Activated T-cell treated with anti-CD3 and anti-CD28 coated beads, Interleukin-2, amount 50 U/mL, for 4 hours (primary cell): ENCODE results near the gene BSN. TPM values are rescaled to one million over a fixed set of nuclear protein-coding genes. Genes with fewer than 3 reads are reported as not detected.
A peak's percentile ranks its signal among the peaks of the same experiment; 100 is the strongest.

Experiments
- ATAC-seq, 2 donors: fragments of 200-7000 bp; cut with Tn5 transposase; one replicate each; pipeline ENCODE4 v1.10.0; 2021
- DNase-seq: peaks from one replicate; pipeline ENCODE4 v3.0.0-alpha.2; 2020
- H3K27me3 Mint-ChIP-seq: one replicate; pipeline ENCODE4 v1.8.0; 2021; ENCODE audit warnings: low read depth, mixed read lengths
- H3K36me3 Mint-ChIP-seq: one replicate; pipeline ENCODE4 v1.8.0; 2022; ENCODE audit warnings: mixed read lengths; ENCODE audit not compliant: insufficient read depth
- H3K4me1 Mint-ChIP-seq: one replicate; pipeline ENCODE4 v1.8.0; 2021; ENCODE audit warnings: low read depth, mixed read lengths
- H3K4me3 Mint-ChIP-seq: one replicate; pipeline ENCODE4 v1.8.0; 2021; ENCODE audit warnings: mild to moderate bottlenecking, moderate library complexity, mixed read lengths
- H3K9me3 Mint-ChIP-seq: one replicate; pipeline ENCODE4 v1.8.0; 2021; ENCODE audit warnings: mixed read lengths
- total RNA-seq, 3 donors: library from RNA; stranded (reverse); gene quantifications; one replicate each; pipeline ENCODE4 v1.2.1, GENCODE V29; 2021

Gene BSN
- total RNA-seq, 3 donors from 2014 or later, result 0.30 to 0.86 (median 0.40) TPM

DNA sequence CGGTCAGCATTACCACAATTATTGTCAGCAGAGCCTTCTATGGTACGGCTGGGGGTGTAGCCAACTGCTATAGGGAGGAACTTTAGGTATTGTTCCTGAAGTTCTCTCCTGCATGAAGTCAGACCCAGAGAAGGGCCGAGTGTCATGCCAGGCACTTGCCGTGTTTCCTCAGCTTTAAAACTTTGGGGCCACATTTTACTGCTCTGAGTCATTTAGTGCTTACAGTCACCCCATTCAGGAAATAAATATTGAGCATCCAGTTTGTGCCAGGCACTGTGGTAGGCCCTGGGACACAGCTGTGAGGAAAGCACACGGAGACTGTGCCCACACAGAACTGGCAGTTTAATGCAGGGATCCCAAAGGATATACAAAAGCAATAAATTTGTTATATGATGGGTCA lies 65.4 kb downstream of the BSN start:
- peaks cover 13% of the 10 kb centered on the region for H3K27me3 Mint-ChIP-seq
- no peak for ATAC-seq
- H3K4me1 Mint-ChIP-seq, result no peaks in the 10 kb centered on the region
- no peaks in the 10 kb centered on the region for H3K9me3 Mint-ChIP-seq
- no peak for DNase-seq
- no peak overlapping the region for H3K4me3 Mint-ChIP-seq
- no peaks in the 10 kb centered on the region for H3K36me3 Mint-ChIP-seq

DNA sequence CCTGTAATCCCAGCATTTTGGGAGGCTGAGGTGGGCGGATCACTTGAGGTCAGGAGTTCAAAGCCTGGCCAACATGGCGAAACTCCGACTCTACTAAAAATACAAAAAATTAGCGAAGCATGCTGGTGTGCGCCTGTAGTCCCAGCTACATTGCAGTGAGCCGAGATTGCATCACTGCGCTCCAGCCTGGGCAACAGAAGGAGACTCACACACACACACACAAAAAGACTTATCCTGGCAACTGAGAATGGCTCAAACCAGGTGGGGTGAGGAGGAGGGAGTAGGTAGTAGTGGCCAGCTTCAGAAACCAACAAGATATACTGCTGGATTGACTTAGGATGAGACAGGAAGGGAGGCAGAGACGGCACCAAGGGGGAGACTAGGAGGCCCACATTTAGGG lies 66.5 kb downstream of the BSN start:
- DNase-seq, result no peak

DNA sequence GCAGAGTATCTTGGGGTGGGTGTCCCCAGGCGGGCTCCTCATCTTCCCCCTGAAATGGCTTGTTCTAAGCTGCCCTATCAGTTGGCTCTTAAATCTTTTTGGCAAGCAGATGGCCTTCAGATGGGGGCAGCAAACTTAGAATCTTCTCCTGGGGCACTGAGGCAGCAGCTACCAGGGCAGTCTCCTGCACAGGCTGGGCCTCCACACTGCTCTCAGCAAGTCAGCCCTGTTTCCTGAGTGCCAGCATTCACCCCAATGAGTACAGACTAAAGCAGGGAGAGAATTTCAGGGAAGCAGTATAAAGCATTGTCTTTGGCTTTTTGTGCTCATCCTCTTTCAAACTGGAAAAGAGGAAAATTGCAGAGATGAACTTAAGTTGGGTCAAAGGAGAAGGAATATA lies 68.8 kb downstream of the BSN start:
- Mint-ChIP-seq H3K4me3 (no peak overlapping the region), H3K27me3 (peaks cover 9% of the 10 kb centered on the region), H3K9me3 (no peaks in the 10 kb centered on the region), H3K4me1 (peaks cover 4% of the 10 kb centered on the region), H3K36me3 (no peaks in the 10 kb centered on the region)
- no peak for DNase-seq
- no peak for ATAC-seq

More for the DNA sequence above, 66.5 kb downstream of the BSN start:
- Mint-ChIP-seq H3K27me3 (peaks cover 13% of the 10 kb centered on the region), H3K9me3 (no peaks in the 10 kb centered on the region), H3K4me1 (no peaks in the 10 kb centered on the region), H3K4me3 (no peak overlapping the region), H3K36me3 (no peaks in the 10 kb centered on the region)
- no peak for ATAC-seq

DNA sequence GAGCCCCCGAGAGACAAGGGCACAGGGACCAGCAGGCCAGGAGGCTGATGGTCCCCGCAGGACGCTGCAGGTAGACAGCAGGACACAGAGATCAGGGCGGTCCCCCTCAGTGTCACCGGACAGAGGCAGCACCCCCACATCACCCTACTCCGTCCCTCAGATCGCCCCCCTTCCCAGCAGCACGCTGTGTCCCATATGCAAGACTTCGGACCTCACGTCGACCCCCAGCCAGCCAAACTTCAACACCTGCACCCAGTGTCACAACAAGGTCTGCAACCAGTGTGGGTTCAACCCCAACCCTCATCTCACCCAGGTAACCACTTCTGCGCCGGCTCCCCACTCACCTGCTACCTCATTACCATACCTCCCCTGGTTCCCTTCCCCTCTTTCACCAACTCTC lies 70.8 kb downstream of the BSN start:
- H3K36me3 Mint-ChIP-seq, result no peaks in the 10 kb centered on the region
- DNase-seq, result no peak
- peaks cover 6% of the 10 kb centered on the region for H3K27me3 Mint-ChIP-seq

DNA sequence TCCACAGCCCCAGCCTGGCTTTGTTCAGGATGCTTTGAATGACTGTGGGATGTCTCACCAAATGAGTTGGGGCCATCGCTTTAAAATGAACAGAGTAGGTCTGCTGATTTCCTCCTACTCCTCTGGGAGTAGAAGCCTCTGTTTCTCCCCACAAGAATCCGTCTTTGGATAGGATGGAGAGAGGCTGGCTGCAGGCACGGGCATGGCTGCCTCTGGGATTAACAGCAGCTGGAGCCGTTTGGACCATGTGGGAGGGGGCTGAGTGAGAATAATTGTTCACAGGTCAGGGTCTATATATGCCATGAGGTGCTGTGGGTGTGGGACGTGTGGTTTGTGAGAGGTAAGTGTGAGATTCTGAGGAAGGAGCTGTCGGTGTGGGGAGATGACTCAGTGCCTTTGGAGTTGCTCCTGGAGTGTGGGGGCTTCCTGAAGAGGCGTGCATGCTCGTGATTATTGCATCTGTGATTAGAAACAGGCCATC lies 71.9 kb downstream of the BSN start:
- Mint-ChIP-seq H3K4me1 (peaks cover 4% of the 10 kb centered on the region), H3K4me3 (no peak overlapping the region), H3K36me3 (no peaks in the 10 kb centered on the region), H3K9me3 (no peaks in the 10 kb centered on the region), H3K27me3 (peaks cover 5% of the 10 kb centered on the region)
- DNase-seq (no peak), ATAC-seq (peak; percentile 18 to 25)

More for the DNA sequence above, 70.8 kb downstream of the BSN start:
- ATAC-seq, result no peak
- peaks cover 4% of the 10 kb centered on the region for H3K4me1 Mint-ChIP-seq
- H3K4me3 Mint-ChIP-seq, result no peak overlapping the region
- no peaks in the 10 kb centered on the region for H3K9me3 Mint-ChIP-seq

DNA sequence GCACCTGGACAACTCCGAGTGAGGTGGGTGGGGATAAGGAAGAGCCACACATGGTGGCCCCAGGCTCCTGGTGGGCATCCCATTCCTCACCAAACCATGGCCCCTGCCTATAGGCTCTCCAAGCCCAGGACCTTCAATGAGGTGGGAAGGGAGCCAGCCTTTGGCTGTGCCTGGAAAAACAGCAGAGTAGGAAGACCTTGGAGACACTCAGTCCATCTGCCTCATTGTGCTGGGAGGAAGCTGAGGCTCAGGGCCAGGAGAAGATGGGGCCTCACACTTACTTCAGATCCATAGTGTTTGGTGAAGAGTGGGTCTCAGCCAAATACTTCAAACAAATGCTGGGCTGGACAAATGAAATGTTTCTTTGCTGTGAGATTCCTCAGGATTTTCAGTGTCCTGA lies 72.5 kb downstream of the BSN start:
- no peak for ATAC-seq
- H3K36me3 Mint-ChIP-seq, result no peaks in the 10 kb centered on the region

DNA sequence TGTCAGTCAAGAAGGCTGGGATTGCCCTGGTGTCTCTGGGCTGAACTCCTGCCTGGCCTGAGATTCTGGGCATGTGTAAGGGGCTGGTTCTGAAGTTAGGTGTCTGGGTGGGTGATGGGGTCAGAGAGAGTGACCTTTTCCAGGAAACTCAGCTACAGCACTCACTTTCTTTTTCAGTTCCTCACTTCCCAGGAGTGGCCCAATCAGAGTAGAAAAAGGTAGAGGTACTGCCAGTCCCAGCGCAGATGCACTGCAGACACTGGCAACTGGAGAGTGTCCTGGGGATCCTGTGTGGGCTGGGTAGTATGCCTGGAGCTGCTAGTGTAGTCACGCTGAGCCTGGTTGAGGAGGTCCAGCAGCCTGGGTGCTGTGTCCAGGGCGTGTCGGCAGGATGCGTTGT lies 73.4 kb downstream of the BSN start:
- Mint-ChIP-seq H3K27me3 (peaks cover 2% of the 10 kb centered on the region), H3K4me3 (no peak overlapping the region), H3K36me3 (no peaks in the 10 kb centered on the region), H3K4me1 (peaks cover 4% of the 10 kb centered on the region), H3K9me3 (no peaks in the 10 kb centered on the region)
- no peak for ATAC-seq
- no peak for DNase-seq

More for the DNA sequence above, 72.5 kb downstream of the BSN start:
- no peak for DNase-seq
- Mint-ChIP-seq H3K4me3 (no peak overlapping the region), H3K27me3 (peaks cover 2% of the 10 kb centered on the region), H3K9me3 (no peaks in the 10 kb centered on the region), H3K4me1 (peaks cover 4% of the 10 kb centered on the region)

DNA sequence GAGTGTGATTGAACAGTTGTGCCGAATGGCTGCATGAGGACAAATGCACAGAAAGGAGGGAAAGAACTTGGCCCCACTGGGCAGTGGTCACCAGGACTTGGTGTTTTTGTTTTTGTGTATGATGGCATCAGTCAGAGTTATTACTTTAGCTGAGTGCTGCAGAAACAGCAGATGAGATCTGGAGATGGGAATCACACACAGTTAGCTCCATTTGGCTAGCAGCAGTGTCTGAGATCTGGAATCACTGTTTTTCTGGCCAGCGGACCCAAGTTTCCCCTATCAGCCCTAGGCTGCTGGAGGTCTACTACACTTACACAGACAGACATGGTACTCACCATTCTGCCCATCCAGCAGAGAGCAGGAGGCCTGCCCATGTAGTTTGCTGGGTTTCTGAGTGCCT lies 74.0 kb downstream of the BSN start:
- Mint-ChIP-seq H3K9me3 (no peaks in the 10 kb centered on the region), H3K4me3 (no peak overlapping the region), H3K27me3 (peaks cover 2% of the 10 kb centered on the region), H3K4me1 (peaks cover 4% of the 10 kb centered on the region), H3K36me3 (no peaks in the 10 kb centered on the region)
- no peak for ATAC-seq
- no peak for DNase-seq

DNA sequence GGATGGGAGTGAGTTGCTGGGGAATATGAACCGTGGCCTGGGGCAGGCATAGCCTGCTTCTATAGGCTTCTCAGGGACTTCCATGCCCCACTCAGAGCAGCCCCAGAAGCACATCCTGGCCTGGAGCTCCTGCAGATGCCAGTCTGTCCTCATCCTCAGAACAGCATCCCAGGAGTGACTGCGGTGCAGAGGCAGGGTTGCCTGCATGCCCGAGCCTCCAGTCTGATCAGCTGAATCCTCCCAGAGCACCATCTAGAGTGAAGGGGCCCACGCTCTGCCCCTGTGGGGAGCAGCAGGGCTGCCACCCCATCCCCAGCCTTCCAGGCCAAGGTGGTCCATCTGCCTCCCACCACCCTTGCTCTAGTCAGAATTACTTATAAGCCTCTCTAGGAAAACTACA lies 75.2 kb downstream of the BSN start:
- peaks cover 4% of the 10 kb centered on the region for H3K4me1 Mint-ChIP-seq
- H3K27me3 Mint-ChIP-seq, result peaks cover 2% of the 10 kb centered on the region
- no peak overlapping the region for H3K4me3 Mint-ChIP-seq
- DNase-seq (no peak), ATAC-seq (no peak)
- no peaks in the 10 kb centered on the region for H3K36me3 Mint-ChIP-seq
- H3K9me3 Mint-ChIP-seq, result no peaks in the 10 kb centered on the region

DNA sequence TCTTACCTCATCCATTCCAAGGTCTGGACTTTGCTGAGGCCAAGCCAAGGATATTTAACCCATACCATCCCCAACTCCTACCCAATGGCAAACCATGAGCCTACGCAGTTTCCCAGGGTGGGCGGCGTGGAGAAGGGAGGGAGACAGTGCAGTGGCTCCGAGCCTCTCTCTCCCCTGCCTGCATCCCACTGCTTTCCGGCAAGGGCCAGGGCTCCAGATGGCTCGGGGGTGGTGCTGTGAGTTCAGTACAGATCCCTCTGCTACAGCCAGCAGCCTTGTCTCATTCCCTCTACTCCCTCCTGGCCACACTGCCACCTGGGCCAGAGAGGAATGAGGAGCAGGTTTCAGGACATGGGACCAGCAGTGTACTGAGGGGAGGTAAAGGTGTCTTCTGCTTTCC lies 75.6 kb downstream of the BSN start:
- H3K36me3 Mint-ChIP-seq, result no peaks in the 10 kb centered on the region

DNA sequence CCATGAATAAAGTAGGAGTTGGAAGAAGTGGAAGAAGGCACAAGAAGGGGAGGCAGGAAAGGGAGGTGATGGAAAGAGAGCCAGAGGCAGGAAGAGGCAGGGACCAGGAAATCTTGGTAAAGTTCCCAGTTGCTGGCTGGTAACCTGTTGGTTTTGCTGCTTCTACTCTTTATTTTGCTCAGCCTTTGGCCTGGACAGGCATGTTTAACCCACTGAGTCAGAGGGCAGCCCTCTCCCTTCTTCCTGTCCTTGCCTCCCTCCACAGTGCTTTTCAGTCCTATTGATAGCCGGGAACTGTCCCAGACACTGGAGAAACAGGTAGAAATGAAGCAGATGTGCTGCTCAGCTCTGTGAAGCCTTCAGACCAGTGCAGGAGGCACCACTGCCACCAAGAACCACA lies 76.5 kb downstream of the BSN start:
- no peak for ATAC-seq
- Mint-ChIP-seq H3K36me3 (no peaks in the 10 kb centered on the region), H3K4me3 (no peak overlapping the region), H3K27me3 (peaks cover 2% of the 10 kb centered on the region), H3K4me1 (peaks cover 4% of the 10 kb centered on the region), H3K9me3 (no peaks in the 10 kb centered on the region)
- no peak for DNase-seq

More for the DNA sequence above, 75.6 kb downstream of the BSN start:
- no peak overlapping the region for H3K4me3 Mint-ChIP-seq
- peaks cover 4% of the 10 kb centered on the region for H3K4me1 Mint-ChIP-seq
- H3K27me3 Mint-ChIP-seq, result peaks cover 2% of the 10 kb centered on the region
- ATAC-seq (no peak), DNase-seq (no peak)
- no peaks in the 10 kb centered on the region for H3K9me3 Mint-ChIP-seq

DNA sequence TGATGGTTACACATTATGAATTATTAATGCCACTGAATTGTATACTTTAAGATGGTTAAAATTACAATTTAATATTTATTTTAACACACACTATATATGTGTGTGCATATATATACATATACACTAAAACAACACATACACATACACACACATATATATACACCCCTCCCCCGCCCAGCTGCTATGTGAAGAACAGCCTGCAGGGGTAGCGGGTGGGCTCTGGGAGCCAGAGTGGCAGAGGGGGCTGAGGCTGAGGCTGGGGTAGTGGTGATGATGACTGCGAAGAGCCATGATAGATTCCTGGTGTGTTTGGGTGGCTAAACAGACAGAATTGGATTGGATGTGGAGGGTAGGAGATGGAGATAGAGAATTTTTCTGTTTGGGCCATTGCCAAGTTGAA lies 80.5 kb downstream of the BSN start:
- Mint-ChIP-seq H3K4me3 (no peak overlapping the region), H3K4me1 (no peaks in the 10 kb centered on the region), H3K9me3 (no peaks in the 10 kb centered on the region), H3K36me3 (no peaks in the 10 kb centered on the region), H3K27me3 (peaks cover 2% of the 10 kb centered on the region)
- no peak for ATAC-seq
- no peak for DNase-seq

DNA sequence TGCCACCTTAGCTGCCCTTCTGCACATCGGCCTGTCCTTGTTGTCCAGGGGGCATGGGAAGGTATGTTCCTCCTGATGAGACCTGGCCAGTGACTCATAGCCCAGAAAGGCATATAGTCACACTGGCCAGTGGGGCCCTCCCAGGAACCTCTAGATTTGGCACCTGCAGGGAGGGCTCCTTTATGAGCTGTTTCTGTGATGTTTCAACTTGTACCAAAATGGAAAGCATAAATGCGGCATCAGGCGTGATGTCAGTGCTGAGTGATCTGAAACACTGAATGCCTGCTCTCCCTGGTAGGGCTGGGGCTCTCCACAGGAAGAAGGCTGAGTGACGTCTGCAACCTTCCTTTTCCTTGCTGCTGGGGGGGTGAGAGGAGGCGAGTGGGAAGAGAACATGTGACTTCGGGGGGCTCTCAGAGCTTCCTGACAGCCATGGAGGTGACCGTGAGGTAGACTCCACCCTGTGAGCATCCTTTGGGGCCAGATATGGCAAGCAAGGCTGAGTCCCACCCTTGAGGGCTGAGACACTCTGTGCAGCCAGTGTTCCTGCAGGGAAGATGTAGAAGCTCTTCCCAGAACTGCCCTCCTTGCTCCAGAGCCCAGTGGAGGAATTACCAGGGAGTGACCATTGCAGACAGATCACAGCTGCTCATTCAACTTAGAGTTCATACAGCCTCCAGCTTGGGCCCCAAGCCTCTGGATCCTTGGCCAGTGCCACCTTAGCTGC lies 82.8 kb downstream of the BSN start:
- H3K4me1 Mint-ChIP-seq, result no peaks in the 10 kb centered on the region
- H3K36me3 Mint-ChIP-seq, result no peaks in the 10 kb centered on the region
- DNase-seq (no peak), ATAC-seq (no peak)
- no peaks in the 10 kb centered on the region for H3K9me3 Mint-ChIP-seq
- H3K4me3 Mint-ChIP-seq, result no peak overlapping the region
- no peaks in the 10 kb centered on the region for H3K27me3 Mint-ChIP-seq

DNA sequence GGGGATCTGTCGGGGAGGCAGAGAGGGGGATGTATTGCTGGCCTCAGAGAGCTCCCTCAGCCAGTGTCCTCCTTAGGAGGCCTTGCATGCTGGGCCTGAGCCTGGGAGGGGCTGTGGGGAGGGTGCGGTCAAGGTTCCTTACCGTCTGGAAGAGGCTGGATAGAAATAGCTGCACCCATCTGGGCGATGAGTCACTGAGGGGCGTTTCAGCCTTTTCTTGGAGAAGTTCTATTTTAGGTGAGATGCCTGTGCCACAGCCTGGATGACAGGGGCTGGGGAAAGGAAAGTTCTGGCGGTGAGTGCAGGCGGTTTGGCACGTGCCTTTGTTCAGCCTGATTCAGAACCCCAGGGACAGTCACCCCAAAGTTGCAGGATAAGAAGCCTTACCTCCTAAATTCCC lies 84.2 kb downstream of the BSN start:
- DNase-seq, result no peak
- H3K4me1 Mint-ChIP-seq, result no peaks in the 10 kb centered on the region
- H3K36me3 Mint-ChIP-seq, result no peaks in the 10 kb centered on the region
- H3K9me3 Mint-ChIP-seq, result no peaks in the 10 kb centered on the region
- no peak overlapping the region for H3K4me3 Mint-ChIP-seq
- no peaks in the 10 kb centered on the region for H3K27me3 Mint-ChIP-seq
- ATAC-seq, result no peak

DNA sequence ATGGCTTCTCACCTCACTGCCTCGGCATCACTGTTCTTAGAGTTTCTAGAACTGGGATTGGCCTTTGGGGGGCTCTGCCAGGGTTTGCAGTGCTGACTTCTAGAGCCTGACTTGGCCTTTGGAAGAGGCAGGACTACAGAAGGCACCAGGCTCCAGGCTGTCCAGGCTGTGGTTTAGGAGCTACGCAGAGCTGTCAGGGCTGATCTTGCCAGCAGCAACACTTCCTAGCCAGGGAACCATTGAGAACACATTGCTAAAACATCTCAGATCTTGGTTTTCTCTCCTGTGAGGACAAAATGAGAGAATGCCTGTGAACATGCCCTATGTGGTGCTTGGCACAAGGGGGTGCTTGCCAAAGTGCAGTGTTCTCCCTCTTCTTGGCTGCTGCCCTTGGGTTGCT lies 85.3 kb downstream of the BSN start:
- DNase-seq, result no peak

More for the DNA sequence above, 85.3 kb downstream of the BSN start:
- no peaks in the 10 kb centered on the region for H3K36me3 Mint-ChIP-seq
- ATAC-seq, result no peak
- no peak overlapping the region for H3K4me3 Mint-ChIP-seq
- H3K27me3 Mint-ChIP-seq, result no peaks in the 10 kb centered on the region
- no peaks in the 10 kb centered on the region for H3K9me3 Mint-ChIP-seq
- no peaks in the 10 kb centered on the region for H3K4me1 Mint-ChIP-seq
